NCI-H510A treated with DMSO at 0.1 percent for 48 hours (cell line): ENCODE measurements around the gene MCTP2.
"Not testable (repeated sequence)": the region's sequence is repeated elsewhere in the genome, so short reads cannot be mapped to it uniquely, and the experiment has no call there.

ENCODE experiments used
- DNase-seq: peaks from one replicate; lab custom pipeline; 2025; lab: John Stamatoyannopoulos, UW

Gene MCTP2

GRCh38 chr15:94453227-94453988, 222.0 kb downstream of the MCTP2 start:
- no peak for DNase-seq

- DNase-seq = no peak
These were observed 223.9 kb downstream of the MCTP2 start for GRCh38 chr15:94455297-94455696.

GRCh38 chr15:94456226-94456625, 224.9 kb downstream of the MCTP2 start:
- no peak for DNase-seq

GRCh38 chr15:94457661-94458060, 226.3 kb downstream of the MCTP2 start:
- DNase-seq = no peak

GRCh38 chr15:94460624-94461023, 229.3 kb downstream of the MCTP2 start:
- no peak for DNase-seq

- DNase-seq = no peak
These were observed 235.7 kb downstream of the MCTP2 start for GRCh38 chr15:94467034-94467433.

- no peak for DNase-seq
These were observed 239.1 kb downstream of the MCTP2 start for GRCh38 chr15:94470492-94470891.

GRCh38 chr15:94476686-94477085, 245.3 kb downstream of the MCTP2 start:
- no peak for DNase-seq

GRCh38 chr15:94477913-94478553, 246.7 kb downstream of the MCTP2 start:
- no peak for DNase-seq

GRCh38 chr15:94478763-94479162, 247.4 kb downstream of the MCTP2 start:
- DNase-seq = no peak

- DNase-seq = no peak
These were observed 249.0 kb downstream of the MCTP2 start for GRCh38 chr15:94480289-94480834.

- no peak for DNase-seq
These were observed 253.9 kb downstream of the MCTP2 start for GRCh38 chr15:94485148-94485719.

GRCh38 chr15:94487635-94488034, 256.3 kb downstream of the MCTP2 start:
- DNase-seq = no peak

GRCh38 chr15:94493176-94493575, 261.8 kb downstream of the MCTP2 start:
- DNase-seq = no peak

- DNase-seq = not testable (repeated sequence)
These were observed 262.2 kb downstream of the MCTP2 start for GRCh38 chr15:94493586-94493985.

- DNase-seq = no peak
These were observed 263.4 kb downstream of the MCTP2 start for GRCh38 chr15:94494732-94495131.

GRCh38 chr15:94503293-94503692, 271.9 kb downstream of the MCTP2 start:
- DNase-seq = no peak

GRCh38 chr15:94509259-94509658, 277.9 kb downstream of the MCTP2 start:
- no peak for DNase-seq

- DNase-seq = no peak
These were observed 290.8 kb downstream of the MCTP2 start for GRCh38 chr15:94522125-94522524.

- DNase-seq = no peak
These were observed 292.5 kb downstream of the MCTP2 start for GRCh38 chr15:94523873-94524272.

- no peak for DNase-seq
These were observed 293.2 kb downstream of the MCTP2 start for GRCh38 chr15:94524565-94524964.

- no peak for DNase-seq
These were observed 294.8 kb downstream of the MCTP2 start for GRCh38 chr15:94526071-94526689.

- DNase-seq = no peak
These were observed 300.9 kb downstream of the MCTP2 start for GRCh38 chr15:94532226-94532625.
